Left ventricle myocardium inferior (tissue), 1 donor: Measurements from ENCODE around the gene SHANK3. TPM values are rescaled to one million over a fixed set of nuclear protein-coding genes. Genes with fewer than 3 reads are reported as not detected.
A peak's percentile ranks its signal among the peaks of the same experiment; 100 is the strongest.

Experiments
- DNase-seq: peaks from one replicate; pipeline ENCODE4 v3.0.0-alpha.2; 2020
- H3K27ac ChIP-seq: fragments of 200-600 bp; replicated peaks from 2 replicates; pipeline ENCODE4 v1.8.0; 2021
- H3K27me3 ChIP-seq: fragments of 200-600 bp; 2 replicates; pipeline ENCODE4 v1.8.0; 2021; ENCODE audit warnings: low read depth
- H3K36me3 ChIP-seq: fragments of 200-600 bp; 2 replicates; pipeline ENCODE4 v1.8.0; 2021
- H3K4me1 ChIP-seq: fragments of 200-600 bp; 2 replicates; pipeline ENCODE4 v1.8.0; 2021
- H3K4me3 ChIP-seq: fragments of 200-600 bp; 2 replicates; pipeline ENCODE4 v1.8.0; 2021; ENCODE audit warnings: mild to moderate bottlenecking, moderate library complexity
- H3K9me3 ChIP-seq: fragments of 200-600 bp; replicated peaks from 2 replicates; pipeline ENCODE4 v1.8.0; 2021
- CTCF ChIP-seq: fragments of 200-600 bp; IDR thresholded peaks from 2 replicates; pipeline ENCODE4 v1.8.0; 2021; ENCODE audit warnings: antibody characterized with exemption, mild to moderate bottlenecking, borderline replicate concordance
- intact Hi-C: fragments of 100-400 bp; cut with micrococcal nuclease; formaldehyde crosslinking; loops from one replicate; pipeline ENCODE4 v1.11.0; 2022
- total RNA-seq: library from RNA; stranded (reverse); fragmentation: NEBNext Ultra II Directional; extraction: Animal tissue kit (Norgen Biotek cat#: 25700); gene quantifications from one replicate; pipeline ENCODE4 v1.2.1, GENCODE V29; 2021
- donor health status: DM: no; HTN: yes; CAD: no; lungs with severe emphysema.

The SHANK3 gene
- total RNA-seq, 1 donor from 2014 or later = 23.1 TPM

- no peaks in the 10 kb centered on the region for H3K9me3 ChIP-seq
- H3K27me3 ChIP-seq = no peaks in the 10 kb centered on the region
- intact Hi-C loops = no loop called here
- H3K27ac ChIP-seq = peak overlapping the region; percentile 76
- H3K4me1 ChIP-seq = peaks cover 66% of the 10 kb centered on the region
- TF ChIP-seq CTCF = no peak
- H3K4me3 ChIP-seq = no peak overlapping the region
- peaks cover 19% of the 10 kb centered on the region for H3K36me3 ChIP-seq
- DNase-seq = peak; percentile 6
Measured at GRCh38 chr22:50710886-50711285, 38.3 kb downstream of the SHANK3 start.

GRCh38 chr22:50711446-50712340 is 39.1 kb downstream of the SHANK3 start:
- peak overlapping the region; percentile 76 for H3K27ac ChIP-seq
- H3K4me1 ChIP-seq = peaks cover 66% of the 10 kb centered on the region
- no peaks in the 10 kb centered on the region for H3K27me3 ChIP-seq
- peaks cover 17% of the 10 kb centered on the region for H3K36me3 ChIP-seq
- H3K9me3 ChIP-seq = no peaks in the 10 kb centered on the region
- TF ChIP-seq CTCF = no peak
- intact Hi-C loops = no loop called here
- DNase-seq = peak; percentile 10
- no peak overlapping the region for H3K4me3 ChIP-seq

- intact Hi-C loops = no loop called here
- Histone ChIP-seq H3K27me3 (no peaks in the 10 kb centered on the region), H3K36me3 (peaks cover 17% of the 10 kb centered on the region), H3K27ac (peak overlapping the region; percentile 76), H3K4me1 (peaks cover 66% of the 10 kb centered on the region), H3K4me3 (no peak overlapping the region), H3K9me3 (no peaks in the 10 kb centered on the region)
- peak; percentile 12 for DNase-seq
- TF ChIP-seq CTCF = no peak
Measured at GRCh38 chr22:50712341-50713007, 39.9 kb downstream of the SHANK3 start.

- no peak for TF ChIP-seq CTCF
- H3K36me3 ChIP-seq = peaks cover 17% of the 10 kb centered on the region
- no peaks in the 10 kb centered on the region for H3K27me3 ChIP-seq
- intact Hi-C loops = no loop called here
- no peaks in the 10 kb centered on the region for H3K9me3 ChIP-seq
- no peak overlapping the region for H3K4me3 ChIP-seq
- DNase-seq = peak; percentile 10
- peaks cover 66% of the 10 kb centered on the region for H3K4me1 ChIP-seq
- peak overlapping the region; percentile 76 for H3K27ac ChIP-seq
Measured at GRCh38 chr22:50713008-50713385, 40.4 kb downstream of the SHANK3 start.

GRCh38 chr22:50713571-50714056 is 41.0 kb downstream of the SHANK3 start:
- intact Hi-C loops = no loop called here
- peaks cover 66% of the 10 kb centered on the region for H3K4me1 ChIP-seq
- H3K27ac ChIP-seq = peak overlapping the region; percentile 76
- no peaks in the 10 kb centered on the region for H3K27me3 ChIP-seq
- TF ChIP-seq CTCF = no peak
- H3K36me3 ChIP-seq = peaks cover 17% of the 10 kb centered on the region
- H3K4me3 ChIP-seq = no peak overlapping the region
- H3K9me3 ChIP-seq = no peaks in the 10 kb centered on the region
- peak; percentile 15 for DNase-seq
